C1 segment of cervical spinal cord (tissue), 14 donors: Measurements from ENCODE around the gene DDX59.
"Not testable (repeated sequence)": the region's sequence is repeated elsewhere in the genome, so short reads cannot be mapped to it uniquely, and the experiment has no call there.

ENCODE experiments used
- DNase-seq, 14 donors: peaks; one replicate each; lab custom pipeline; 2025; lab: John Stamatoyannopoulos, UW

The DDX59 gene

DNA sequence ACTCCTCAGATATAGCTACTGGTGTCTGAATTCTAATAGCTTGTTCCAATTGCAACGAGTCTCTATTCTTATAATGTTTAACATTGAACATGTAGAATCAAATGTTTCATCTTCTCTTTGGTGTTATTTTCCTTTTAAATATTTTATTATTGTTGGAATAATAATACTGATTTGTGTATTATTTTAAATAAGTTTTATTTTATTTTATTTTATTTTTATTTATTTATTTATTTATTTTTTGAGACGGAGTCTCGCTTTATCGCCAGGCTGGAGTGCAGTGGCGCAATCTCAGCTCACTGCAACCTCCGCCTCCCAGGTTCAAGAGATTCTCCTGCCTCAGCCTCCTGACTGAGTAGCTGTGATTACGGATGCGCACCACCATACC, 39.2 kb downstream of the DDX59 start:
- not testable (repeated sequence) for DNase-seq

DNA sequence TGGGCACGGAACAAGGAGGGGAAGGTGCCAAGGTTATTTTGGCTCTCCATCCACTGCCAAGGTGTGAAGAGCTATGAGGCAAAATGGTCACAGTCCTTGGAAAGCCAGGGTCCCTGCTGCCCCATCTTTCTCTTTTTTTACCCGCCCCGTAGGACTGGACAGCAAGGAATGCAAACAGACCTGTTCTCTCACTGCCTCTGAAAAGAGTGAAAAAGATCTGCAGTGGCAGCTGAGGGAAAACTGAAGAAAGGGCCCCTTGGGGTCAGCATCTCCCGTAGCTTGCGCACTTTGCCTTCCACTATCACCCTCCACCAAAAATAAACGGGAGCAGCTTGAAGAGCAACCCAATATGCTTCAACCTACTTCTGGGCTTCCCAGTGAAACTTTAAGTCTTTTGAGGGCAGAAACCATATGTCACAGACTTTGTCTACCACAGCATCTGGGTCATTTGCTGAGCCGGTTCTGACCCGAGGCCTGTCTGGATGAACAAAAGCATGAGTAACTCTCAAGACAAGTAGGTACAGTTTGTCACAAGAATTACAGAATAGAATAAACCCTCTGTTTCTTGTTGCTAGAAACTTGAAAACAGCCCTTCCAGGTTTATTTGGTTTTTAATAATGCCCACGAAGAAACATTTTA, 39.7 kb downstream of the DDX59 start:
- DNase-seq = no peak

DNA sequence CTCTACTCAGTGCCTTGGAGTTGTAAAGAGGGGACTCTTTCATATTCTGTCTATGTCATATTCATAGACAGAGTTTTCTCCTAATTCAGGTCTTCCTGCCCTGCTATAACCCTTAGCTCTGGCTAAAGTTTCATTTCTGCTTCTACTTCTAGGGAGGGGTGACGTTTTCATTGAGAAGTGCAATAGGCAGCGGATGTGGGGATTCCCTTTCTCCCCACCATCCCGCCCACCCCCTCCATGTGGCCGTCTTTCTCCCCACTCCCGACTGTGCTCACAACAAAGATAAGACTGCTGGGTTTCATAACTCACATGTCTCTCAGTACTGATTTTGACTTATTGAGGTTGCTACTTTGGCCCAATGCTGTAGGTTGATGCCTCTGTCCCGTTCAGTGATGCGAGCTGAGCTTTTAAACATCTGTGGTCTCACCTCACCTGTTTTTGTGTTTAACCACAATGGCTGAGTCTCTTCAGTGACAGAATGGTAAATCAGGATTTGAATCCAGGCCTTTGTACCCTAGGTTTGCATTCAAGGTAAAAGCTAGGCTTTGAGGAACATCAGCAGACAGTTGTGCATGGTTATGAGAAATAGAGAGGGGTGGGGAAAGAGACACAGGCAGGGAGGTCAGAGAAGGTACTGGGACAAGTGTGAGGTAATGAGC, 41.4 kb downstream of the DDX59 start:
- no peak for DNase-seq

DNA sequence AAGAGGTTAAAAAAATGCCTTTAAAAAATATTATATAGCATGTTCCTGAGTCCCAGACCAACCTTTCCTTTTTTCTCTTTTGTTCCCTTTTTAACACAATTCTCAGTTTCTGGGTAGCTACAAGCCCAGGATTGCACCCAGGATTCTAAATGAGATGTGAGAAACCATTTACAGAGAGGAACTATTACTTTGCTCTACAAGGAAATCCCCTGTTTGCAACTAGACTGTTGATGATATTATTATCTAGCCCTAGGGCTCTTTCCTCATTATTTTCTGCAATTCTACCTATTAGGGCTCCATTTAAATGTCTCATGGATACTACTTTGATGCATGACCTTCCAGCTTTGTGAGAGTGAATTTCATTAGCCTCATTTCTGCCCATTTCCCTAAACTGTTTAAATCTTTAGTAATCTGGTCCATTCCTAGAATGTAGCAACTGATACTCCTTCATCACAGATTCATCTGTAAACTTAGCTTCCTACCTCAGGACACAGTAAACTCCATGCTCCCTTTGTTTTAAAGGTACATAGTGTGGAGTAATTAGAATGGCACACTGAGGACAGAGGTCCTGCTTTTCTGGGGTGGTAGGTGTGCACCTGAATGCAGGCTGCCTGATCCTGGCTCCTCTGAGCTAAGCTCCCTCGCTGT, 42.0 kb downstream of the DDX59 start:
- DNase-seq = no peak

DNA sequence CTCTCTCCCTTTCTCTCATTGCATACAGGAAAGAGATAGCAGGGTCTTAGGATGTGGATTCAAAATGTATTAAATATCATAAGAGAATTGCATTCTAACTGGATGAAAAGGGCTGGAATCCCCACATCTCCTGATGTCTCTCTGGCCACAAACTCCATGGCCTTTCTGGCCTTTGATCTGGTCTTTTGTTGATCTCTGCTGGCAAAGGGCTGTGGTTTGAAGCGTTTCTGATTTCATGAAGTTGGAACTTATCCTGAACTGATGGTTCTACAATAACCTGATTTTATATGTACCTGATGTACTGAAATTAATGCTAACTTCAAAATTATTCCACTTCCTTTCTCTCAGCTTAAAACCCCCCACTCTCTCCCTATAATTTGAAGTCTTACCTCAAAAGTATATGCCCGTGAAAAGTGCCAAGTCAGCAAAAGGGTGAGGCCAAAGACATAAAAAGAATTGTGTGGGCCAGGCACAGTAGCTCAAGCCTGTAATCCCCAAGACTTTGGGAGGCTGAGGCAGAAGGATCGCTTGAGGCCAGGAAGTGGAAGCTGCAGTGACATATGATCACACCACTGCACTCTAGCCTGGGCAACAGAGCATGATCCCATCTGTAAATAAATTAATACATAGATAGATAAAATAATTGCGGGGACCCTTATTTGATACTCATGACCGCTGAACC, 42.7 kb downstream of the DDX59 start:
- no peak for DNase-seq

DNA sequence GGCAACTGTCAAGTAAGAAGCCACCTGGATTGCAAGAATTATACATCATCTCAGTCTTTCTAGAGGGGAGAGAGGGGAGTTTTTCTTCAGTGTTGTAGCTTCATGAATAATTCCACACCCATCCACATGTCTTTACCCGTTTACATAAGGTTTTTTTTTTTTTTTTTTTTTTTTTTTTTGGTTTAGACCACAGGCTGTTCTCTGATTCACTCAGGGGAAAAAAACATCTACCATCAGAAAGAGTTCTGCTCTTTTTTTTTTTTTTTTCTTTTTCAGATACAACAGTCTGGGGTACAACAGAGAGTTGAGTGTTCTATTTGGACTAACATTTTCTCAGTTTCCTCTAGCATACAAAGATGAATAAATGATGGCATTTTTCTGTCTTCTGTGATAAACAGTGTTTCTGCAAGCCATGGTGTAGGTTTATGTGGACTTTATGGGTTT, 44.3 kb downstream of the DDX59 start:
- DNase-seq = no peak

DNA sequence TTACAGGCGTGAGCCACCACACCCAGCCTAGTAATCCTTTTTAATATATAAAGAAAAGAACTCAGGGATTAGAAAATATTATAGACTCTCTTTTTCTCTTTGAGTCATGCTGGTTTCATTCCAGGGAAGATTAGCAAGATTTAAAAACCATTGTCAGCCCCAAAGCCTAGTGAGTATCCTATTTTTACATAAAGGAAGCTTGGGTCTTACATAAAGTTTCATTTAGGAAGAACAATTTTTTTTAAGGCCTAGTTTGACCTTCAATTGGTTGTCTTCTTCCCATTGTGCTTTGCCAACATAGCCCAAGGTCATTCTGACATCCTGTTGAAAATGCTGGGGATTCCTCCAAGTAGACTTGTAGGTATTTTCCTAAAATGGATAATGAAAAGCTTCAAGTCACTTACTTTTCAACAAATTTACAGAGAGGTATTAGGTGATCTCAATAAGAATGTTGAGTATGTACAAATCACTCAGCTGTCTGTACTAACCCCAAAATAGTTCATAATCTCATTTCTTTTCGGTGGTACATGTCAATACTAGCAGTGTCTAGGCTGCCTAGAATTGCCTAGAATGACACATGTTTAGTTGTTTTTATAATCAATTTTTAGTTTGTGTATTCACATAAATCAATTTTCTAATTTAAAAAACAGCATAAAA, 44.9 kb downstream of the DDX59 start:
- DNase-seq = no peak

DNA sequence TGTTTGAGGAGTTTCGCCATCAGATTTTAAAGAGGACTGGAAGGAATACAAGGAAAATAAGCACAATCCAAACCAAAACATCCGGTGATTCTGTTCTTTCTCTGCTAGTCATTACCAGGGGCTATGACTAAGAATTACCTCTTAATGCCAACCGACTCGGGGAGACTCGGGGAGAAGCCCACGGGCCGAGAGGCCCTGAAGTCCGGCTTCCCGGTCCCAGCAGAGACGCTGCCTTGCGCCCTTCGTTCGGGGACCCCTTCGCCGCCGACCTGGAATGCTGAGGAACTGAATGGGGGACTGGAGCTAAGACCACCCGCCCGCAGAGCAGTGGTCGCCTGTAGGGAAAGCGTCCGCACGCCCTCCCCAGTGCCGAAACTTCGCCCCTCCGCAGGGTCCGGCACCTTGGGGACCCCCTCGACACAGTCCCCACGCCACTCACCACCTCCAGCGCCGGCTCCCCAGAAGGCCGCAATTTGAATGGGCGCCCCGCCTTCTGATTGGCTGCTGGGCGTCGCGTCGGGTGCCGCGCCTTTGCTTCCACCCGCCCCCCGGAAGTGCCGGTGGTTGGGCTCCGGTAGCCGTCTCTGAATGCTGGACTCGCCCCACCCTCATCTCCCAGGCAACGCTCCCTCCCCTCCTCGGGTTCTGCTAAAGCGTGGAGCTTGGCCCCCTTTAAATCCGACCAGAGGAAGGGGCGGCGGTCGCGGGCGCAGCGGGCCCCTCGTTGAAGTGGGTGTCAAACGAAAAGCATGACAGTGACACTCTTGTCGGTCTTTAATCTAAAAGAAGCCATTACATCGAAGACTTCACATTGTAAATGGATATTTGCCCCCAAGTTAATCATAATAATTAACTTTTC, 49.2 kb downstream of the DDX59 start, which contains the start of gene KIF14:
KIF14 (minus strand) TSS at position 479 of the 859 bp plus-strand sequence. CDS start 2,028 bp downstream, outside the sequence.
- peak; percentile 16 to 85 (median 71) for DNase-seq

DNA sequence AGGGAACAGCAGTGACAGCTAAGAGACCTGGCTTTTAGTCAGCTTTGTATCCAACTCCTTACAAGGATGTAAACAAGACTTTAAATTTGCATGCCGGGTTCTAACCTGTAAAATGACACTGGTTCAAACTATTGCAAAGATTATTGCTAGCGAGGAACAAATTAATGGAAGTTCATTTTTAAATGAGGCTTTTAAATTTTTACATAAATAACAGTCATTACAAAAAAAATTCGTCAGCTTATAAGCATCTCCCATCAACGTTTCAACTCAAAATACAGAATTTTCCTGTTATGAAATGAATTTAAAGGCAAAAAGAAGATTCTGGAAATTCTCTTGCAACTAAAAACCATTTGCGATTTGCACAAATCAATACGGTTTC, 49.8 kb downstream of the DDX59 start:
- DNase-seq = no peak

DNA sequence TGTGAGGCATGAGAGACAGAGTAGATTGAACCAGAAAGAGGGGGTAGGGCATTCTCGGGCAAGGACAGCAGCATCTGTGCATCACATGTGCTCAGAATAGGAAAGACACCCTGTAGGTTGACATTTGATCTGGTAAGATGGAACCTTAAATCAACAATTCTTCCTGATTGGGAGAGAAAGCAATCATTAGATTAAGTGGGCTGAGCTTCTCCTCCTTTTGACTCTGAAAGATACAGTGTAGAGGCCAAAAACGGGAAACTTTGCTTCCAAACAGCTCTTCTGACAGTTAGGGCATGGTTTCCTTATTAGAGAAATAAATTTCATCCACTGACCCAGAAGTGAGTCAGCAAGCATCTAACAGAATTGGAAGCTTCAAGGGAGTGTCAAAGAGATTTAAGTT, 58.9 kb downstream of the DDX59 start:
- no peak for DNase-seq

DNA sequence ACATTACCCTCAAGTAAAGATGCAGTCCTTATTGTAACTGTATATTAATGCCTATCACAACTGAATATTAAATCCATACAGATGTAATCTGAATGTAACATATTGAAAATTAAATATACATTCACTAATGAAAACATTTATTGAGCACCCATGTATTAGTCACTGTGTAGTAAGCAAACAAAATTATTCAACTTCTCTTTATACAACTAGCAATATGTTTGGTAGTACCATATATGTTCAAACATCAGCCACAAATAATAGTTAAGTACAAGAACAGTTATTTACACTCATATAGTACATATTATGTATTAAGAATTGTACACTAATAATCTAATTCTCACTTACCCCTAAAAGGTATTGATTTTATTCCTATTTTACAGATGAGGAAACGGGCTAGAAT, 67.1 kb downstream of the DDX59 start:
- DNase-seq = no peak
